ENCODE data around the gene MEF2C.
"Not testable (repeated sequence)": the region's sequence is repeated elsewhere in the genome, so short reads cannot be mapped to it uniquely, and the experiment has no call there.

MEF2C gene

GRCh38 chr5:88798933-88799332 lies 84.1 kb downstream of the MEF2C start:
- not testable (repeated sequence) for DNase-seq (ENCODE audit: low read depth)

- not testable (repeated sequence) for DNase-seq (ENCODE audit: low read depth)
Observed at GRCh38 chr5:88793797-88794196, 89.2 kb downstream of the MEF2C start.

- no peak for DNase-seq (ENCODE audit: low read depth)
Observed at GRCh38 chr5:88792144-88792840, 90.7 kb downstream of the MEF2C start.

GRCh38 chr5:88787856-88788255 lies 95.1 kb downstream of the MEF2C start:
- no peak for DNase-seq (ENCODE audit: low read depth)

- no peak for DNase-seq (ENCODE audit: low read depth)
Observed at GRCh38 chr5:88786789-88787188, 96.2 kb downstream of the MEF2C start.

GRCh38 chr5:88785746-88786565 lies 97.0 kb downstream of the MEF2C start:
- DNase-seq (ENCODE audit: low read depth): peak; percentile 76

- no peak for DNase-seq (ENCODE audit: low read depth)
Observed at GRCh38 chr5:88782571-88782970, 100.4 kb downstream of the MEF2C start.

DNA sequence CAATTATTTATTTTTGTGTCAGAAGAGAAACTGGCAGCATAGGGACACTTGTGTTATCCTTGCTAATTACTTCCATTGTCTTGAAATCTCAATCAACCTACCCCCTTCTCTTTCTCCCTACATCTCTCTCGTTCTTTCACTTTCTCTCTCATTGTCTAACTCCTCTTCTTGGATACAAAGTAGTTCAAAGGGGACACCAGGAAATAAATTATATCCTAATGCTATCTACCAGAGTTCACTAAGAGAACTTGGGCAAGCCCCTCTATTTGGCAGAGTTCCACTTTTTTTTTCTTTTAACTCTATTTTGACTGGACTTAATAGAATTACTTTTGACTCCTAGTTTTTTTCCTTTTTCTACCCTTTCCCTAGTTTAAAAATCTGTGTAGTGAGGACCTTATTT lies 102.2 kb downstream of the MEF2C start:
- no peak for DNase-seq (ENCODE audit: low read depth)

- no peak for DNase-seq (ENCODE audit: low read depth)
Observed at GRCh38 chr5:88778736-88779135, 104.2 kb downstream of the MEF2C start.

- no peak for DNase-seq (ENCODE audit: low read depth)
Observed at GRCh38 chr5:88776692-88777091, 106.3 kb downstream of the MEF2C start.

DNA sequence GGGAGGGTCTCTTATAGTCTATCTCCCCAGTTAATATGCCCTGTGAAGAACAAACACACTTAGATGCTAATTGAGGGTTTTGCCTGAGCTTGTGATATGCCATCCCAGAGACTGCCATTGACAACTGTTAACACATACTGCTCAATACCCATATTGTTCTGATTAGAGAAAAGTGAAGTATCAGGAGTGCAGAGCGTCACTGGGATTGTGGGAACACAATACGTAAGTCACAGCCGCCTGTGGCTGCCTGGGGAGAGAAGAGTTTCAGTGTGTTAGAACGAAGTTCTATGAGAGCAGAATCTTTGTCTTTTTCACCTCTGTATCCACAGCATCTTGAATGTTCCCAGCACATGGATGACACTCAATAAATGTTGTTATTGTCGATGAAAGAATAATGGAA lies 110.2 kb downstream of the MEF2C start:
- no peak for DNase-seq (ENCODE audit: low read depth)

GRCh38 chr5:88772047-88772446 lies 110.9 kb downstream of the MEF2C start:
- DNase-seq (ENCODE audit: low read depth): no peak

DNA sequence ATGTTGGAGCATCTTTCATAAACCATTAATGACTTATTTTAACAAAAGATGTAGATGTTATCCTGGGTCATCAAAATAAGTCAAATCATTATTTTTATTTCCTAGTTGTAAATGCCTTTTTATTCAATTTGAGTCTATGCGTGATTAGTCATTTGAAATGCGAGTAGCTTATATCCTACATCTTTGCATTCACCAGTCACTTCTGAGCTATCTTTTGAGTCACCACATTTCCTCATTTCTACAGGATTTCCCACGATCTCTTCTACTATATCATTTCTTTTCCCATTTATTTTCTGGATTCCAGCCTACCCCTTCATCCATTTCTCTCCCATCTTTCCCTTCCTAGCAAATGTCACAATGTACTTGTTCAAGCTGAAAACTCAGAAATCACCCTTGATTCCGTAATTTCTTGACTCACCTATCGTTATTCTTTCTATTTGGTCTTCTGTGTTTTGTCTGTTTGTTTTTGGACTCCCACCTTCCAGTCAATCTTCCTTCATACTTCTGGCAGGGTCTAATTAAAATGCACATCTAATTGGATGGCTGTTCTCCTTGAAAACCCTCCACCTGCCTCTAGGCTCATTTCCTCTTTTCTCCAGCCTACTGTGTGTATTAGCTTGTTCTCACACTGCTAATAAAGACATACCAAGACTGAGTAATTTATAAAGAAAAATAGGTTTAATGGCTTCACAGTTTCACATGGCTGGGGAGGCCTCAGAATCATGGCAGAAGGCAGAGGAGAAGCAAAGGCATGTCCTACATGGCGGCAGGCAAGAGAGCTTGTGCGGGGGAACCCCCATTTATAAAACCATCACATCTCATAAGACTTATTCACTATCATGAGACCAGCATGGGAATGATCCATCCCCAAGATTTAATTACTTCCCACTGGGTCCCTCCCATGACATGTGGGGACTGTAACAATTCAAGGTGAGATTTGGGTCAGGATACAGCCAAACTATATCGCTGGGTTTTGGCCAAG lies 112.4 kb downstream of the MEF2C start:
- peak; percentile 49 for DNase-seq (ENCODE audit: low read depth)

DNA sequence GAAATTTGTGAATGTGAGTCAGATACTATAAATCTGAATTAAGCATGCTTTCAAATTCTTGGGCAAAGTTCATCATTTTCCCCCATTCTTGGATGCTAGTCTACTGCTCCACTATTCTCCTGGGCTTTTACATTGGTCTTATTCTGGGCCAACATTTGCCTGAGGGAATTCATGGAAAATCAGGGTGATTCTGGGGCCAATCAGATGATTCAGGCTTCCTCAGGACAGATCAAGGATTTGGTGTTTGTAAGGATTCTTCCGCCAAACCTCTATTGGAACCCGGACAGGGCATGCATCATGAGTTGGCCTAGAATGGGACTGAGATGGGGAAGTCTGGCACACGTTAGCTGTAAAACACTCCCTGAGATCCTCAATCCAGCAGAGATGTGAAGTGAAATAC lies 113.8 kb downstream of the MEF2C start:
- no peak for DNase-seq (ENCODE audit: low read depth)

GRCh38 chr5:88768411-88768810 lies 114.6 kb downstream of the MEF2C start:
- DNase-seq (ENCODE audit: low read depth): no peak

- no peak for DNase-seq (ENCODE audit: low read depth)
Observed at GRCh38 chr5:88765798-88766197, 117.2 kb downstream of the MEF2C start.

DNA sequence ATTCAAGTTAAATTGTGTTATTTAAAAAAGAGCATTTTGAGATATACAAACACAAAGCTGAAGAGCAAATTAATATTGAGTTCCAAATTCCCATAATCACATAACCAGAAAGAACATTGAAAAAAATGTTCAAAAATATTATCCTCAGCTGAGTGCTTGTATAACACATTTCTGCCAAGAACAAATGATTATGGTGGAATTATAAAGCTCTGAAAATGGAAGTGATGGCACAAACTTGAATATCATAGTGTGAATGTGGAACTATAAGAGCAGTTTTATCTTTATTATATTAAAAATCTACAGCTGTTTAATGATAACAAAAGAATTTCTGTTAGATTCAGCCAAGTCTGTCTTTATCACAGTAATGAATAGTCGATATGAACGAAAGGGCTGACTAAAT lies 117.8 kb downstream of the MEF2C start:
- no peak for DNase-seq (ENCODE audit: low read depth)

DNA sequence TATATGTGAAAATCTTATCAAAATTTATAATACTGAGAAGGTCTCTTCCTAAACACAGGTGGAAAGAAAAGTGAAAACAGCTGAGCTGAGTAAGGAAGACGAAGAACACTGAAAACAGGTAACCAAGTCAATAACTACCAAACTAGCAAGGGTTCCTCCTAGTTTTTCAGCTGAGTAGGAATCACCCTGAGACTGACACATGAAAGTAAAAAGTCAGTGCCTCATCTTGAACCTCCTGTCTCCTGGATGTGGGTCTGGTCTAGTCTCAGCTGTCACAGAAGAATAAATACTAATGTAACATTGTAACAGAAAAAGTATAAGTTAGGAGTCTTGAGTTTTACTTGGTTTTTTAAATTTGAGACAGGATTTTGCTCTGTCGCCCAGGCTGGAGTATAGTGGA lies 121.0 kb downstream of the MEF2C start:
- no peak for DNase-seq (ENCODE audit: low read depth)

GRCh38 chr5:88761269-88761850 lies 121.6 kb downstream of the MEF2C start:
- no peak for DNase-seq (ENCODE audit: low read depth)

- no peak for DNase-seq (ENCODE audit: low read depth)
Observed at GRCh38 chr5:88760527-88760926, 122.5 kb downstream of the MEF2C start.

- no peak for DNase-seq (ENCODE audit: low read depth)
Observed at GRCh38 chr5:88758591-88758990, 124.4 kb downstream of the MEF2C start.

- DNase-seq (ENCODE audit: low read depth): no peak
Observed at GRCh38 chr5:88758184-88758583, 124.8 kb downstream of the MEF2C start.

Data from HS-5 (cell line).